ENCODE measurements around the gene TMEFF2.

The TMEFF2 gene

GRCh38 chr2:191961556-191961955 lies 233.2 kb downstream of the TMEFF2 start:
- H2BK12ac ChIP-seq (ENCODE audit: low read length): no peak overlapping the region
- no CpG with 5 or more reads among the region's 1 CpG for WGBS, 2 donors (ENCODE audit: extremely low coverage in 2 of 2, insufficient read length in 2 of 2, insufficient replicate concordance in 1 of 2)
- H3K4me2 ChIP-seq (ENCODE audit: insufficient read depth, low read length, poor library complexity, severe bottlenecking): no peak overlapping the region
- H3K36me3 ChIP-seq (replicated peaks in 1 of 2; ENCODE audit: control insufficient read depth in 2 of 2, insufficient read depth in 2 of 2, low read length in 2 of 2): no peaks in the 10 kb centered on the region
- H3K4me3 ChIP-seq (ENCODE audit: low read length in 2 of 2): no peak overlapping the region
- H2BK15ac ChIP-seq (ENCODE audit: low read length): no peak overlapping the region
- H3K27me3 ChIP-seq (ENCODE audit: control insufficient read depth in 3 of 3, insufficient read depth in 3 of 3, low read depth in 1 of 3, low read length in 3 of 3): no peaks in the 10 kb centered on the region
- no peak overlapping the region for H2AK5ac ChIP-seq (ENCODE audit: low read depth, low read length)
- no peaks in the 10 kb centered on the region for H3K9me3 ChIP-seq (replicated peaks in 1 of 2; ENCODE audit: control insufficient read depth in 2 of 2, insufficient read depth in 1 of 2, low read depth in 1 of 2, low read length in 2 of 2)
- no peaks in the 10 kb centered on the region for H3K4me1 ChIP-seq (ENCODE audit: control insufficient read depth in 2 of 2, insufficient read depth in 1 of 2, low read depth in 1 of 2, low read length in 2 of 2)
- no peak overlapping the region for H3K27ac ChIP-seq (replicated peaks; ENCODE audit: low read length)
- H3K14ac ChIP-seq (ENCODE audit: low read length): no peak overlapping the region
- H3K79me1 ChIP-seq (ENCODE audit: low read depth, low read length): no peaks in the 10 kb centered on the region
- no peak overlapping the region for H2AFZ ChIP-seq (ENCODE audit: low read length)
- no peak overlapping the region for H3K18ac ChIP-seq (ENCODE audit: low read length)
- no peak overlapping the region for H4K91ac ChIP-seq (ENCODE audit: low read depth, low read length, poor library complexity)
- no peak overlapping the region for H3K9ac ChIP-seq (ENCODE audit: low read depth, low read length, poor library complexity)
- no peak overlapping the region for H2BK5ac ChIP-seq (ENCODE audit: low read length)
- H3K23ac ChIP-seq (ENCODE audit: low read depth, low read length, poor library complexity): no peak overlapping the region
- H2BK120ac ChIP-seq (ENCODE audit: low read depth, low read length): no peak overlapping the region
- no peak overlapping the region for H4K8ac ChIP-seq (ENCODE audit: low read depth, low read length)
- no peak overlapping the region for H3K4ac ChIP-seq (ENCODE audit: low read length)
- DNase-seq (ENCODE audit: low spot score): no peak

GRCh38 chr2:191959209-191959608 lies 235.5 kb downstream of the TMEFF2 start:
- H3K14ac ChIP-seq (ENCODE audit: low read length): no peak overlapping the region
- no peak overlapping the region for H2AFZ ChIP-seq (ENCODE audit: low read length)
- no peaks in the 10 kb centered on the region for H3K4me1 ChIP-seq (ENCODE audit: control insufficient read depth in 2 of 2, insufficient read depth in 1 of 2, low read depth in 1 of 2, low read length in 2 of 2)
- H3K23ac ChIP-seq (ENCODE audit: low read depth, low read length, poor library complexity): no peak overlapping the region
- H3K36me3 ChIP-seq (replicated peaks in 1 of 2; ENCODE audit: control insufficient read depth in 2 of 2, insufficient read depth in 2 of 2, low read length in 2 of 2): no peaks in the 10 kb centered on the region
- H3K27ac ChIP-seq (replicated peaks; ENCODE audit: low read length): no peak overlapping the region
- H2BK15ac ChIP-seq (ENCODE audit: low read length): no peak overlapping the region
- no peak overlapping the region for H4K91ac ChIP-seq (ENCODE audit: low read depth, low read length, poor library complexity)
- no peaks in the 10 kb centered on the region for H3K79me1 ChIP-seq (ENCODE audit: low read depth, low read length)
- H3K4me2 ChIP-seq (ENCODE audit: insufficient read depth, low read length, poor library complexity, severe bottlenecking): no peak overlapping the region
- no peak overlapping the region for H2BK5ac ChIP-seq (ENCODE audit: low read length)
- H3K18ac ChIP-seq (ENCODE audit: low read length): no peak overlapping the region
- no peak overlapping the region for H3K4ac ChIP-seq (ENCODE audit: low read length)
- H2BK120ac ChIP-seq (ENCODE audit: low read depth, low read length): no peak overlapping the region
- H4K8ac ChIP-seq (ENCODE audit: low read depth, low read length): no peak overlapping the region
- no peak for DNase-seq (ENCODE audit: low spot score)
- H2AK5ac ChIP-seq (ENCODE audit: low read depth, low read length): no peak overlapping the region
- H2BK12ac ChIP-seq (ENCODE audit: low read length): no peak overlapping the region
- H3K4me3 ChIP-seq (ENCODE audit: low read length in 2 of 2): no peak overlapping the region
- H3K27me3 ChIP-seq (ENCODE audit: control insufficient read depth in 3 of 3, insufficient read depth in 3 of 3, low read depth in 1 of 3, low read length in 3 of 3): no peaks in the 10 kb centered on the region
- no peaks in the 10 kb centered on the region for H3K9me3 ChIP-seq (replicated peaks in 1 of 2; ENCODE audit: control insufficient read depth in 2 of 2, insufficient read depth in 1 of 2, low read depth in 1 of 2, low read length in 2 of 2)
- no peak overlapping the region for H3K9ac ChIP-seq (ENCODE audit: low read depth, low read length, poor library complexity)

- Histone ChIP-seq H3K4me2 (ENCODE audit: insufficient read depth, low read length, poor library complexity, severe bottlenecking) (no peak overlapping the region), H2AFZ (ENCODE audit: low read length) (no peak overlapping the region), H3K14ac (ENCODE audit: low read length) (no peak overlapping the region), H3K4ac (ENCODE audit: low read length) (no peak overlapping the region), H3K18ac (ENCODE audit: low read length) (no peak overlapping the region), H3K23ac (ENCODE audit: low read depth, low read length, poor library complexity) (no peak overlapping the region), H3K9me3 (replicated peaks in 1 of 2; ENCODE audit: control insufficient read depth in 2 of 2, insufficient read depth in 1 of 2, low read depth in 1 of 2, low read length in 2 of 2) (no peaks in the 10 kb centered on the region), H2AK5ac (ENCODE audit: low read depth, low read length) (no peak overlapping the region), H3K27ac (replicated peaks; ENCODE audit: low read length) (no peak overlapping the region), H3K79me1 (ENCODE audit: low read depth, low read length) (no peaks in the 10 kb centered on the region), H3K4me1 (ENCODE audit: control insufficient read depth in 2 of 2, insufficient read depth in 1 of 2, low read depth in 1 of 2, low read length in 2 of 2) (no peaks in the 10 kb centered on the region), H3K9ac (ENCODE audit: low read depth, low read length, poor library complexity) (no peak overlapping the region), H2BK15ac (ENCODE audit: low read length) (no peak overlapping the region), H3K4me3 (ENCODE audit: low read length in 2 of 2) (no peak overlapping the region), H3K27me3 (ENCODE audit: control insufficient read depth in 3 of 3, insufficient read depth in 3 of 3, low read depth in 1 of 3, low read length in 3 of 3) (no peaks in the 10 kb centered on the region), H4K8ac (ENCODE audit: low read depth, low read length) (no peak overlapping the region), H3K36me3 (replicated peaks in 1 of 2; ENCODE audit: control insufficient read depth in 2 of 2, insufficient read depth in 2 of 2, low read length in 2 of 2) (no peaks in the 10 kb centered on the region), H2BK12ac (ENCODE audit: low read length) (no peak overlapping the region), H2BK5ac (ENCODE audit: low read length) (no peak overlapping the region), H4K91ac (ENCODE audit: low read depth, low read length, poor library complexity) (no peak overlapping the region), H2BK120ac (ENCODE audit: low read depth, low read length) (no peak overlapping the region)
- no CpG with 5 or more reads among the region's 7 CpGs for WGBS, 2 donors (ENCODE audit: extremely low coverage in 2 of 2, insufficient read length in 2 of 2, insufficient replicate concordance in 1 of 2)
- DNase-seq (ENCODE audit: low spot score): no peak
Observed at GRCh38 chr2:191957996-191958860, 236.5 kb downstream of the TMEFF2 start.

- no peak overlapping the region for H3K23ac ChIP-seq (ENCODE audit: low read depth, low read length, poor library complexity)
- H3K27ac ChIP-seq (replicated peaks; ENCODE audit: low read length): no peak overlapping the region
- H3K4me2 ChIP-seq (ENCODE audit: insufficient read depth, low read length, poor library complexity, severe bottlenecking): no peak overlapping the region
- H3K4me1 ChIP-seq (ENCODE audit: control insufficient read depth in 2 of 2, insufficient read depth in 1 of 2, low read depth in 1 of 2, low read length in 2 of 2): peaks cover 2 to 5% of the 10 kb centered on the region in 2 donors
- no peak overlapping the region for H3K18ac ChIP-seq (ENCODE audit: low read length)
- H2BK15ac ChIP-seq (ENCODE audit: low read length): no peak overlapping the region
- DNase-seq (ENCODE audit: low spot score): no peak
- H4K8ac ChIP-seq (ENCODE audit: low read depth, low read length): no peak overlapping the region
- H3K27me3 ChIP-seq (ENCODE audit: control insufficient read depth in 3 of 3, insufficient read depth in 3 of 3, low read depth in 1 of 3, low read length in 3 of 3): no peaks in the 10 kb centered on the region
- no peak overlapping the region for H3K14ac ChIP-seq (ENCODE audit: low read length)
- H3K4me3 ChIP-seq (ENCODE audit: low read length in 2 of 2): no peak overlapping the region
- H2BK12ac ChIP-seq (ENCODE audit: low read length): no peak overlapping the region
- H3K79me1 ChIP-seq (ENCODE audit: low read depth, low read length): no peaks in the 10 kb centered on the region
- H2BK5ac ChIP-seq (ENCODE audit: low read length): no peak overlapping the region
- no peak overlapping the region for H3K4ac ChIP-seq (ENCODE audit: low read length)
- no peak overlapping the region for H2AK5ac ChIP-seq (ENCODE audit: low read depth, low read length)
- no peak overlapping the region for H4K91ac ChIP-seq (ENCODE audit: low read depth, low read length, poor library complexity)
- WGBS, 2 donors (ENCODE audit: extremely low coverage in 2 of 2, insufficient read length in 2 of 2, insufficient replicate concordance in 1 of 2): no CpG with 5 or more reads among the region's 2 CpGs
- no peak overlapping the region for H2BK120ac ChIP-seq (ENCODE audit: low read depth, low read length)
- H3K9me3 ChIP-seq (replicated peaks in 1 of 2; ENCODE audit: control insufficient read depth in 2 of 2, insufficient read depth in 1 of 2, low read depth in 1 of 2, low read length in 2 of 2): peaks cover 0 to 1% of the 10 kb centered on the region in 2 donors
- no peak overlapping the region for H2AFZ ChIP-seq (ENCODE audit: low read length)
- no peaks in the 10 kb centered on the region for H3K36me3 ChIP-seq (replicated peaks in 1 of 2; ENCODE audit: control insufficient read depth in 2 of 2, insufficient read depth in 2 of 2, low read length in 2 of 2)
- no peak overlapping the region for H3K9ac ChIP-seq (ENCODE audit: low read depth, low read length, poor library complexity)
Observed at GRCh38 chr2:191954451-191954850, 240.3 kb downstream of the TMEFF2 start.

All from neuronal stem cell (in vitro differentiated cells).